HS-5 (cell line): ENCODE results near the gene ANKRD10.

Source experiments
- DNase-seq: peaks from one replicate; pipeline ENCODE4 v3.0.0-alpha.2; 2012; ENCODE audit warnings: low read depth

Gene ANKRD10

GRCh38 chr13:110885966-110886869 is 28.7 kb downstream of the ANKRD10 start:
- DNase-seq, result no peak

GRCh38 chr13:110885516-110885915 is 29.4 kb downstream of the ANKRD10 start:
- DNase-seq, result no peak

- no peak for DNase-seq
Observed at GRCh38 chr13:110884517-110884916, 30.4 kb downstream of the ANKRD10 start.

GRCh38 chr13:110883542-110883941 is 31.3 kb downstream of the ANKRD10 start:
- no peak for DNase-seq

GRCh38 chr13:110882972-110883371 is 31.9 kb downstream of the ANKRD10 start:
- DNase-seq, result no peak

GRCh38 chr13:110881839-110882627 is 32.8 kb downstream of the ANKRD10 start:
- no peak for DNase-seq

- DNase-seq, result no peak
Observed at GRCh38 chr13:110880627-110881026, 34.2 kb downstream of the ANKRD10 start.

- no peak for DNase-seq
Observed at GRCh38 chr13:110879482-110879881, 35.4 kb downstream of the ANKRD10 start.

- no peak for DNase-seq
Observed at GRCh38 chr13:110877737-110878258, 37.1 kb downstream of the ANKRD10 start.

GRCh38 chr13:110876609-110877008 is 38.3 kb downstream of the ANKRD10 start:
- DNase-seq, result no peak

- no peak for DNase-seq
Observed at GRCh38 chr13:110875241-110875640, 39.6 kb downstream of the ANKRD10 start.

GRCh38 chr13:110874508-110874960 is 40.3 kb downstream of the ANKRD10 start:
- no peak for DNase-seq

GRCh38 chr13:110873639-110874507 is 41.0 kb downstream of the ANKRD10 start:
- DNase-seq, result no peak

- DNase-seq, result no peak
Observed at GRCh38 chr13:110872768-110873638, 41.9 kb downstream of the ANKRD10 start.

GRCh38 chr13:110872034-110872767 is 42.7 kb downstream of the ANKRD10 start:
- no peak for DNase-seq

- peak; percentile 92 for DNase-seq
Observed at GRCh38 chr13:110869805-110870706, 44.8 kb downstream of the ANKRD10 start.

- no peak for DNase-seq
Observed at GRCh38 chr13:110869231-110869804, 45.6 kb downstream of the ANKRD10 start.

- DNase-seq, result no peak
Observed at GRCh38 chr13:110868720-110869119, 46.1 kb downstream of the ANKRD10 start.

- DNase-seq, result no peak
Observed at GRCh38 chr13:110867380-110867779, 47.5 kb downstream of the ANKRD10 start.
